T-helper 2 cell treated with Interferon-gamma antibody and Interleukin-4, amounts not matched to agents 5 μg/mL and 100 μg/mL, for 36 hours (primary cell): Measurements from ENCODE around the gene UBE3B.

Source experiments
- DNase-seq: peaks from one replicate; pipeline ENCODE4 v3.0.0; 2021; ENCODE audit warnings: low spot score
- H3K27ac Mint-ChIP-seq: one replicate; pipeline ENCODE4 v1.8.0; 2021; ENCODE audit warnings: mild to moderate bottlenecking, mixed read lengths
- H3K27me3 Mint-ChIP-seq: one replicate; pipeline ENCODE4 v1.8.0; 2021; ENCODE audit warnings: low read depth, mixed read lengths
- H3K36me3 Mint-ChIP-seq: one replicate; pipeline ENCODE4 v1.8.0; 2021; ENCODE audit warnings: low read depth, mixed read lengths
- H3K4me1 Mint-ChIP-seq: one replicate; pipeline ENCODE4 v1.8.0; 2021; ENCODE audit warnings: low read depth, mixed read lengths
- H3K4me3 Mint-ChIP-seq: one replicate; pipeline ENCODE4 v1.8.0; 2022; ENCODE audit warnings: mild to moderate bottlenecking, moderate library complexity, mixed read lengths
- H3K9me3 Mint-ChIP-seq: one replicate; pipeline ENCODE4 v1.8.0; 2021; ENCODE audit warnings: mixed read lengths

Gene UBE3B

DNA sequence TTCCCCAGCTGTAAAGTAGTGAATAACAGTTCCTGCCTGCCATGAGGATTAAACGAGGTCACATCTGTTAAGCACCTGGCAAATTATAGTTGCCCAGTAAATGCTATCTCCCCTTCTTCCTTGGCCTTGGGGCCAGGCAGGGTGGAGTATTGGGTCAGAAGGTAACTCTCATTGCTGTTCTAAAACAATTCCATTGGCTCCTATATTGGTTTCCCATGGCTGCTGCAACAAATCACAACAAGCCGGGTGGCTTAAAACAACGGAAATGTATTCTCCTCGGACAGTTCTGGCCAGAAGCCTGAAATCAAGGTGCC, 63.9 kb downstream of the UBE3B start:
- no peak for DNase-seq
- Mint-ChIP-seq H3K4me3 (no peak overlapping the region), H3K36me3 (no peaks in the 10 kb centered on the region), H3K27me3 (no peaks in the 10 kb centered on the region), H3K9me3 (no peaks in the 10 kb centered on the region), H3K4me1 (peaks cover 8% of the 10 kb centered on the region), H3K27ac (no peak overlapping the region)

- no peak overlapping the region for H3K27ac Mint-ChIP-seq
- H3K36me3 Mint-ChIP-seq: no peaks in the 10 kb centered on the region
- no peaks in the 10 kb centered on the region for H3K9me3 Mint-ChIP-seq
- no peaks in the 10 kb centered on the region for H3K27me3 Mint-ChIP-seq
- H3K4me1 Mint-ChIP-seq: peaks cover 8% of the 10 kb centered on the region
- DNase-seq: no peak
- no peak overlapping the region for H3K4me3 Mint-ChIP-seq
Measured at GRCh38 chr12:109542014-109542413, 64.6 kb downstream of the UBE3B start.

DNA sequence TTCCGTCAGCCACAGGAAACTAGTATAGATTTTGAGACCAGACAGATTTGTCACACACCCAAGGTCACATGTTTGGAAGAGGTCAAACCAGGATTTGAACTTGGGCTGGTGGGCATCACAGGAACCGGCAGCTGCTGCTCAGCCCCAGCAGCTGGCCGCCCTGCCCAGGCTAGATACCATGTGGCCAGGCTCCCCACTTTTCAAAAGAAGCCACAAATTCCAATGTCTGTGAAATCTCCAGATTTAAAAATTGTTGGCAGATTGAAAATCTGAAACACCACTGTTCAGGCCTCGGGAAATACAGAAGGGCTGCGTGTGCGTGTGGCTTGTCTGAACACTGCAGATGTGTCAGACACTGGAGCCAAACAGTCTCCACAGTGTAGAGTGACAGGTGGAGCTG, 65.4 kb downstream of the UBE3B start:
- no peak for DNase-seq
- Mint-ChIP-seq H3K27me3 (peaks cover 7% of the 10 kb centered on the region), H3K9me3 (no peaks in the 10 kb centered on the region), H3K36me3 (no peaks in the 10 kb centered on the region), H3K27ac (no peak overlapping the region), H3K4me1 (peaks cover 8% of the 10 kb centered on the region), H3K4me3 (no peak overlapping the region)

DNA sequence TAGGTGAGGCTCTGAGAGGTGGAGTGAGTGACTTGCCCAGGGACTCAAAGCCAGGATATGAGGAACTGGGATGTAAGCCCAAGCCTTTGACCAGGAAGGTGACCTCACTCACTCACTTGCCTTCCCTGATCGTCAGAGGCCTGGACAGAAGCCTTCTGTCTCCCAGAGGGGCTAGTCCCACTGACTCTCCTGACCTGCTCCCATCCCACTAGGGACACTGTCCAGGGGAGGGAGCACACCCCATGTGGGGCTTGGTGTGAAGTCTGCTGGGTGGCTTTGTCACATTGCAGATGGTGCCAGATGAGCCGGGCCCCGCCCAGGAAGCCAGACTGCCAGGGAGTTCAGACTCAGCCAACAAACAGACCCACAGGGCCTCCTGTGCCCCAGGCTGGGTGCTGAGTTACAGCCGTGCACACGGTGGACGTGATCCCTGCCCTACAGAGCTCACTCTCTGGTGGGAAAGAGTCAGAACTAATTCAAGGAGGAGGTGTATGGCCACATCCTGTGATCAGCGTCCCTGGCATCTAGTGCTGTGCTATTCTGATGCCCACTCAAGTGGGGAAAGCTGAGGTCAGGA, 67.6 kb downstream of the UBE3B start:
- Mint-ChIP-seq H3K27me3 (peaks cover 14% of the 10 kb centered on the region), H3K4me1 (peaks cover 8% of the 10 kb centered on the region), H3K27ac (no peak overlapping the region), H3K9me3 (no peaks in the 10 kb centered on the region), H3K36me3 (no peaks in the 10 kb centered on the region), H3K4me3 (no peak overlapping the region)
- no peak for DNase-seq

GRCh38 chr12:109545826-109546225, 68.4 kb downstream of the UBE3B start:
- no peaks in the 10 kb centered on the region for H3K9me3 Mint-ChIP-seq
- peaks cover 14% of the 10 kb centered on the region for H3K27me3 Mint-ChIP-seq
- H3K36me3 Mint-ChIP-seq: no peaks in the 10 kb centered on the region
- H3K4me1 Mint-ChIP-seq: peaks cover 8% of the 10 kb centered on the region
- H3K27ac Mint-ChIP-seq: no peak overlapping the region
- DNase-seq: no peak
- H3K4me3 Mint-ChIP-seq: no peak overlapping the region

DNA sequence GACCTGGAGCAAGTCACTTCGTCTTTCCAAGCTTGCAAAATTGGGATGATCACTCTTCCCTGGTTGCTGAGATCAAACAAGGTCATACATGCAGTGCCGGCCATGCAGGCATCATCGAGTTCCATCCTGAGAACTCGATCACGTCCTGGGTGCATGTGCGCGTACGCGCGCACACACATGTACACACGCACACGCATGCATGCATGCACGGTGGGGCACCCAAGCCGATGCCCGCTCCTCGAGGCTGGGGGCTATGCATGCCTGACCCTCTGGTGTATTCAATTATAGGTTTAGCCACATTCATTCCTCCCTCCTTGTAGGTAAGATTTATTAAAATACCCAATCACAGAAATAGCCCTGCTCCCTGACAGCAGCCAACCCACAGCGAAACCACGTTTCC, 69.9 kb downstream of the UBE3B start:
- H3K27ac Mint-ChIP-seq: no peak overlapping the region
- DNase-seq: no peak
- peaks cover 14% of the 10 kb centered on the region for H3K27me3 Mint-ChIP-seq
- H3K36me3 Mint-ChIP-seq: no peaks in the 10 kb centered on the region
- H3K4me1 Mint-ChIP-seq: peaks cover 8% of the 10 kb centered on the region
- no peaks in the 10 kb centered on the region for H3K9me3 Mint-ChIP-seq
- no peak overlapping the region for H3K4me3 Mint-ChIP-seq

GRCh38 chr12:109548258-109548657, 70.8 kb downstream of the UBE3B start:
- Mint-ChIP-seq H3K27me3 (peaks cover 14% of the 10 kb centered on the region), H3K36me3 (no peaks in the 10 kb centered on the region), H3K4me1 (peaks cover 8% of the 10 kb centered on the region), H3K27ac (no peak overlapping the region), H3K4me3 (no peak overlapping the region), H3K9me3 (no peaks in the 10 kb centered on the region)
- DNase-seq: no peak

GRCh38 chr12:109549613-109550270, 72.3 kb downstream of the UBE3B start:
- no peak for DNase-seq
- H3K27me3 Mint-ChIP-seq: peaks cover 14% of the 10 kb centered on the region
- H3K4me3 Mint-ChIP-seq: no peak overlapping the region
- H3K4me1 Mint-ChIP-seq: peaks cover 7% of the 10 kb centered on the region
- no peaks in the 10 kb centered on the region for H3K9me3 Mint-ChIP-seq
- H3K27ac Mint-ChIP-seq: no peak overlapping the region
- H3K36me3 Mint-ChIP-seq: no peaks in the 10 kb centered on the region

GRCh38 chr12:109550281-109550680, 72.8 kb downstream of the UBE3B start:
- Mint-ChIP-seq H3K4me1 (peaks cover 1% of the 10 kb centered on the region), H3K4me3 (no peak overlapping the region), H3K27me3 (peaks cover 14% of the 10 kb centered on the region), H3K9me3 (no peaks in the 10 kb centered on the region), H3K36me3 (no peaks in the 10 kb centered on the region), H3K27ac (no peak overlapping the region)
- no peak for DNase-seq

GRCh38 chr12:109551108-109551507, 73.7 kb downstream of the UBE3B start:
- Mint-ChIP-seq H3K4me1 (no peaks in the 10 kb centered on the region), H3K27ac (no peak overlapping the region), H3K9me3 (no peaks in the 10 kb centered on the region), H3K4me3 (no peak overlapping the region), H3K36me3 (no peaks in the 10 kb centered on the region), H3K27me3 (peaks cover 14% of the 10 kb centered on the region)
- no peak for DNase-seq

- H3K9me3 Mint-ChIP-seq: no peaks in the 10 kb centered on the region
- no peak overlapping the region for H3K27ac Mint-ChIP-seq
- H3K4me3 Mint-ChIP-seq: no peak overlapping the region
- no peaks in the 10 kb centered on the region for H3K36me3 Mint-ChIP-seq
- H3K4me1 Mint-ChIP-seq: no peaks in the 10 kb centered on the region
- no peak for DNase-seq
- peaks cover 7% of the 10 kb centered on the region for H3K27me3 Mint-ChIP-seq
Measured at GRCh38 chr12:109552971-109553370, 75.5 kb downstream of the UBE3B start.

DNA sequence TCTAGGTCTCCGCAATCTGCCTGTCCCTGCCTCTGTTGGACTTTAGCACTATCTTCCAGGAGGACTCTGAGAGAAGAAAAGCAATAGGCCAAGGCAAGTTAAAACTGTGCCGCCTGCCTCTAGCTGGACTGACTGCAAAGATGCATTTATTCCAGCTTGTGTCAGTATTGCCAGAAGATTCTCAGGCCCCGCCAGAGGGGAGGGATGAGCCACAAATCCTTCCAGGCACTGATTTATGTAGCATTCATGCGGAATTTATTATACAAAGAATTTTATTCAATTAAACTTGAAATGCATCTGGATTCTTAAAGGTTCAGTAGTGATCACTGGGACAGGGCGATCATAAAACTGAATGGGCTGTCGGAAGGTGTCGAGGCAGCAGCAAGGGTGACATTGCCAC, 76.0 kb downstream of the UBE3B start:
- H3K27me3 Mint-ChIP-seq: peaks cover 5% of the 10 kb centered on the region
- H3K9me3 Mint-ChIP-seq: no peaks in the 10 kb centered on the region
- no peak for DNase-seq
- H3K4me3 Mint-ChIP-seq: no peak overlapping the region
- H3K36me3 Mint-ChIP-seq: no peaks in the 10 kb centered on the region
- H3K27ac Mint-ChIP-seq: no peak overlapping the region
- no peaks in the 10 kb centered on the region for H3K4me1 Mint-ChIP-seq

- no peak for DNase-seq
- Mint-ChIP-seq H3K27ac (no peak overlapping the region), H3K36me3 (no peaks in the 10 kb centered on the region), H3K9me3 (no peaks in the 10 kb centered on the region), H3K4me3 (no peak overlapping the region), H3K27me3 (peaks cover 1% of the 10 kb centered on the region), H3K4me1 (no peaks in the 10 kb centered on the region)
Measured at GRCh38 chr12:109553906-109554500, 76.6 kb downstream of the UBE3B start.

DNA sequence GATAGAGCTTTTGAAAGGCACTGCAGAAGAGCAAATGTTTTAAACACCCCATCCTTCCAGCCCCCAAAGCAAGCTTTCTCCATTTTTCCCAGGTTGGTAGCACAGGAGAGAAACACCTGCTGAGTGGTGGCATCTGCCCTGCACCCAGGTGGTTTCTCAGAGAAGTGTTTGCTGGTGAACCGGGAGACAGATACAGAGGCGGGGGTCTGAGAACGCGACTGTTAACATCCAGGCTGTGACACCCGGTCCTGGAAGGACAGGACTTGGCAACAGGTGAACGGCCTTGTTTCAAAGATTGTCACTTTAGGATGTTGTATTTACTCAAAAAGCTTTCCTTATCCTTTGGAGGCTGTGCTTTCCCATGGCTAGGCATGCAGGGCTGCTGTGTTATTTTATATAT, 77.3 kb downstream of the UBE3B start:
- no peaks in the 10 kb centered on the region for H3K4me1 Mint-ChIP-seq
- no peak overlapping the region for H3K4me3 Mint-ChIP-seq
- H3K27ac Mint-ChIP-seq: no peak overlapping the region
- no peaks in the 10 kb centered on the region for H3K9me3 Mint-ChIP-seq
- no peaks in the 10 kb centered on the region for H3K36me3 Mint-ChIP-seq
- H3K27me3 Mint-ChIP-seq: no peaks in the 10 kb centered on the region
- no peak for DNase-seq
